CD14-positive monocyte (primary cell): ENCODE data around the gene SPACA5B. TPM values are rescaled to one million over a fixed set of nuclear protein-coding genes. Genes with fewer than 3 reads are reported as not detected.

Experiments used
- polyA plus RNA-seq, 3 donors: library from polyadenylated mRNA; depleted of rRNA in 1 of 3; unstranded in 2 of 3; stranded (reverse) in 1 of 3; fragments of 300-500 nt in 2 of 3; fragments of >200 nt in 1 of 3; fragmentation: Illumina TruSeq in 2 of 3; gene quantifications; 1 replicate in 2 of 3; 2 replicates in 1 of 3; pipeline ENCODE4 v1.2.3, GENCODE V29; 2012 to 2021
- small RNA-seq: library from RNA; depleted of rRNA; stranded (forward); fragments of <200 nt; gene quantifications from one replicate; pipeline ENCODE3, GENCODE V24; 2012; ENCODE audit warnings: low read depth; ENCODE audit not compliant: insufficient read length

SPACA5B gene
- polyA plus RNA-seq, 3 donors: not detected

Small RNA genes within 50 kb of the gene (small RNA-seq; reads per million reads assigned to genes)
- gene AC245047.7: not detected
- gene RNU6-707P: not detected

Other genes with a start within 250 kb of the SPACA5B start
- gene ZNF182, start 126.6 kb upstream of the SPACA5B start, polyA plus RNA-seq: 1 to 10 TPM in 1 of 3 donors, under 1 TPM in 2; 0.24 to 2.7 (median 0.99) TPM
- not detected for gene SPACA5, start 123.6 kb upstream of the SPACA5B start, polyA plus RNA-seq
- gene ZNF630, start 59.0 kb upstream of the SPACA5B start, polyA plus RNA-seq: 1 to 10 TPM in 1 of 3 donors, under 1 TPM in 2; 0.56 to 1.7 (median 0.87) TPM
- not detected for gene SSX5, start 66.2 kb downstream of the SPACA5B start, polyA plus RNA-seq
- not detected for gene SSX1, start 124.8 kb downstream of the SPACA5B start, polyA plus RNA-seq
- gene SSX3, start 226.1 kb downstream of the SPACA5B start, polyA plus RNA-seq: not detected